Thoracic aorta (tissue), 2 donors: ENCODE data around the gene HLA-DQB1. TPM values are rescaled to one million over a fixed set of nuclear protein-coding genes. Genes with fewer than 3 reads are reported as not detected.
"Not testable (repeated sequence)": the region's sequence is repeated elsewhere in the genome, so short reads cannot be mapped to it uniquely, and the experiment has no call there.

Experiments used
- ATAC-seq: fragments of 150-250 bp; one replicate; pipeline ENCODE4 v1.8.0; 2017; ENCODE audit warnings: low read depth; ENCODE audit not compliant: insufficient number of reproducible peaks, low FRiP score
- DNase-seq: peaks from one replicate; pipeline ENCODE4 v3.0.0-alpha.2; 2020; ENCODE audit warnings: low spot score
- H3K27ac ChIP-seq, 2 donors: fragments of 200-600 bp; sonication (generic); 1 replicate in 1 of 2; 2 replicates in 1 of 2; pipeline ENCODE4 v1.5.1; 2016; ENCODE audit warnings: mild to moderate bottlenecking in 2 of 2, moderate library complexity in 2 of 2
- H3K27me3 ChIP-seq: fragments of 200-600 bp; sonication (generic); replicated peaks from 2 replicates; pipeline ENCODE4 v1.6.0; 2016; ENCODE audit warnings: mild to moderate bottlenecking; ENCODE audit not compliant: insufficient read depth
- H3K36me3 ChIP-seq: fragments of 200-600 bp; sonication (generic); one replicate; pipeline ENCODE4 v1.5.1; 2016
- H3K4me1 ChIP-seq, 2 donors: fragments of 200-600 bp; sonication (generic); 1 replicate in 1 of 2; 2 replicates in 1 of 2; pipeline versions ENCODE4 v1.5.1 to v1.6.0; 2016; ENCODE audit warnings: low read depth in 2 of 2, mild to moderate bottlenecking in 1 of 2; ENCODE audit not compliant: control insufficient read depth in 1 of 2
- H3K4me3 ChIP-seq: fragments of 200-600 bp; sonication (generic); 2 replicates; pipeline ENCODE4 v1.5.1; 2016; ENCODE audit warnings: mild to moderate bottlenecking
- H3K9me3 ChIP-seq: fragments of 200-600 bp; sonication (generic); 2 replicates; pipeline ENCODE4 v1.5.1; 2016
- CTCF ChIP-seq: fragments of 200-600 bp; sonication (generic); IDR thresholded peaks from one replicate; pipeline ENCODE4 v1.5.1; 2019; ENCODE audit warnings: antibody characterized with exemption
- total RNA-seq, 2 donors: library from RNA; depleted of rRNA; stranded (reverse); fragments of >200 nt; gene quantifications; one replicate each; pipeline versions ENCODE4 v1.1.0 to v1.2.3, GENCODE V29; 2016

The HLA-DQB1 gene
- total RNA-seq, 2 donors from 2014 or later, result 2.0 to 11.1 TPM

DNA sequence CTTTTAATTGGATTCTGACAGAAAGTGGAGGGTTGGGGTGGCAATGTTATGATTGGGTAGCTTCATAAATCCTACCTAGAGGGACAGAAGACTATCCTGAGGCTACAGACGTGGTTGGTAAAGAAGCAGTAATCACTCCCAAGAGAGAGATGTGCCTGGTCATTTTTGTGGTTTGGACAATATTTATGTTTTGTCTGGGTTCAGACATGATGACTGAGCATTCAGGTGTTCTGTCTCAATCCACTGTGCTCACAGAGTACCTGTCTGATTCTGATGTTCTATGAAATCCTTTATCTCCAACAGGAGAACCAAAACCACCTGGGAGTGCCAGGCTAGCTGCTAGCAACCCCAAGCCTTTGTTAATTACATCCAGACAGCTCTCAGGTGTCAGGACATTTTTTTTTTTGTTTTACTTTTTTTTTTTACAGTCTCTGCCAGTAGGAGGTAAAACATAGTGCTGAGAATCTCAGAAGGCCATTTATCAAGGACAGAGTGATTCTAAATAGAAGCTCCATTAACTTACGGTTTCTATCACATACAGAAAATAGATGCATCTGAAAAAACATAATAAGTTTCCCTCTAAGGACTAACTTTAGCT lies 30.8 kb downstream of the HLA-DQB1 start:
- no peak for DNase-seq
- no peak for TF ChIP-seq CTCF

DNA sequence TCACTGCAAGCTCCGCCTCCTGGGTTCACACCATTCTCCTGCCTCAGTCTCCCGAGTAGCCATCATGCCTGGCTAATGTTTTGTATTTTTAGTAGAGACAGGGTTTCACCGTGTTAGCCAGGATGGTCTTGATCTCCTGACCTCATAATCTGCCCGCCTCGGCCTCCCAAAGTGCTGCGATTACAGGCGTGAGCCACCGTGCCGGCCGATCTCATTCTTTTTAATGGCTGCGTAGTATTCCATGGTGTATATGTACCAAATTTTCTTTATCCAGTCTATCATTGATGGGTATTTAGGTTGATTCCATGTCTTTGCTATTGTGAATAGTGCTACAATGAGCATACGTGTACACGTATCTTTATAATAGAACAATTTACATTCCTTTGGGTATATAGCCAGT lies 36.7 kb downstream of the HLA-DQB1 start:
- H3K27me3 ChIP-seq, H3K36me3 ChIP-seq, H3K4me1 ChIP-seq, DNase-seq, ATAC-seq, H3K9me3 ChIP-seq, H3K27ac ChIP-seq, H3K4me3 ChIP-seq: not testable (repeated sequence)

More for the DNA sequence above, 30.8 kb downstream of the HLA-DQB1 start:
- ATAC-seq, result no peak
- Histone ChIP-seq H3K4me3 (no peak overlapping the region), H3K36me3 (no peaks in the 10 kb centered on the region), H3K4me1 (no peaks in the 10 kb centered on the region), H3K9me3 (no peaks in the 10 kb centered on the region), H3K27ac (no peak overlapping the region), H3K27me3 (no peaks in the 10 kb centered on the region)

- no peak for ATAC-seq
- no peaks in the 10 kb centered on the region for H3K36me3 ChIP-seq
- H3K4me1 ChIP-seq, result no peaks in the 10 kb centered on the region
- no peak for DNase-seq
- no peak overlapping the region for H3K4me3 ChIP-seq
- no peaks in the 10 kb centered on the region for H3K27me3 ChIP-seq
- no peak for TF ChIP-seq CTCF
- H3K9me3 ChIP-seq, result no peaks in the 10 kb centered on the region
- no peak overlapping the region for H3K27ac ChIP-seq
These were observed 38.6 kb downstream of the HLA-DQB1 start for GRCh38 chr6:32627831-32628230.

- ATAC-seq, result no peak
- no peak overlapping the region for H3K27ac ChIP-seq
These were observed 39.2 kb downstream of the HLA-DQB1 start for GRCh38 chr6:32627249-32627648.

DNA sequence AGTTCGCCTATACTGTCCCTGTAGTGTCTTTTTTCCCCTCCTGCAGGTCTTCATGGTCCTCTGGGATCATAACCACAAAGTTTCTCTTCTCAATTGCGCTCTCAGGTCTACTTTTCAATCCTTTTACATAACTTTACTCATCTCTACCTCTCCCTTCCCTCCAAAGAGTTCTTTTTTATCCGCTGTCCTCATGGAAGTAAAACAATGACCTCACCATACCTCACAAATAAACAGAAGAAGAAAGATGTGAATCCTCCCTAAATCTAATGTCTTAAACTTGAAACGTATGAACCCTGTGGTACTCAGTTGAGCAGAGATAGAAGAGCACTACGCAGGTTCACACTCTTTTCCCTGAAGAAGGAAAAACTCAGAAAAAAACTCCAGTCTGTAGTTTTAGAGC lies 41.3 kb downstream of the HLA-DQB1 start:
- ATAC-seq (no peak), DNase-seq (no peak)
- no peak overlapping the region for H3K4me3 ChIP-seq
- H3K9me3 ChIP-seq, result no peaks in the 10 kb centered on the region
- no peak overlapping the region for H3K27ac ChIP-seq
- no peaks in the 10 kb centered on the region for H3K36me3 ChIP-seq
- no peaks in the 10 kb centered on the region for H3K27me3 ChIP-seq
- no peaks in the 10 kb centered on the region for H3K4me1 ChIP-seq
- TF ChIP-seq CTCF, result no peak

More at GRCh38 chr6:32627249-32627648, 39.2 kb downstream of the HLA-DQB1 start:
- Histone ChIP-seq H3K27me3 (no peaks in the 10 kb centered on the region), H3K9me3 (no peaks in the 10 kb centered on the region), H3K4me3 (no peak overlapping the region), H3K4me1 (no peaks in the 10 kb centered on the region), H3K36me3 (no peaks in the 10 kb centered on the region)
- no peak for DNase-seq
- TF ChIP-seq CTCF, result no peak

DNA sequence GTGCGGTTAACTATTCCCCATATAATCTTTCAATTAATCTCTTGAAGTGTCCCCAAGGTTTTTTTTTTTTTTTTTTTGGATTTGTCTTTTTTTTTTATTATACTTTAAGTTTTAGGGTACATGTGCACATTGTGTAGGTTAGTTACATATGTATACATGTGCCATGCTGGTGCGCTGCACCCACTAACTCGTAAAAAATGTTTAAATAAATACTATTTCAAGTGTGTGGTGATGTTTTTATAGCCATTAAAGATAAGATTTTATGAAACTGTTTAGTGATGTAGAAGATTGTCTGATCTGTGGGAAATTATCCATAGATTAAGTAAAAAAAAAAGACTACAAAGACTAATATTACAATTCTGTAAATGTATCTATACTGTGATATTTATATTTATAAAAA lies 41.9 kb downstream of the HLA-DQB1 start:
- Histone ChIP-seq H3K9me3 (no peaks in the 10 kb centered on the region), H3K4me3 (no peak overlapping the region), H3K27ac (no peak overlapping the region), H3K4me1 (no peaks in the 10 kb centered on the region), H3K27me3 (no peaks in the 10 kb centered on the region), H3K36me3 (no peaks in the 10 kb centered on the region)
- no peak for TF ChIP-seq CTCF
- DNase-seq, result no peak
- ATAC-seq, result no peak
